IMR-90 (cell line): ENCODE data around the gene CMIP. TPM values are rescaled to one million over a fixed set of nuclear protein-coding genes. Genes with fewer than 3 reads are reported as not detected.

Source experiments
- ATAC-seq: fragments of 200-7000 bp; cut with Tn5 transposase; 2 replicates; pipeline ENCODE4 v1.9.1; 2020; ENCODE audit warnings: low read depth, mild to moderate bottlenecking, moderate library complexity
- BruUV-seq: library from RNA; stranded (reverse); fragments of 400-500 nt; replicated peaks from 2 replicates; lab custom pipeline; 2021; lab: Mats Ljungman, UMichigan
- CTCF ChIA-PET: fragments of 300-600 bp; formaldehyde crosslinking; extraction: SDS; loops from one replicate; lab custom pipeline; 2021; ENCODE audit warnings: antibody characterized with exemption; lab: Yijun Ruan, JAX
- POLR2A ChIA-PET: fragments of 300-600 bp; sonication (Branson Sonifier 250); formaldehyde crosslinking; loops from one replicate; lab custom pipeline; 2022; ENCODE audit warnings: antibody characterized with exemption; ENCODE audit not compliant: unreplicated experiment; lab: Charles Lee
- DNase-seq: peaks from one replicate; pipeline ENCODE4 v3.0.0; 2013
- H2AFZ ChIP-seq: replicated peaks from 2 replicates; pipeline ENCODE3; 2013; ENCODE audit warnings: low read length, mild to moderate bottlenecking; ENCODE audit not compliant: poor library complexity
- H2AK5ac ChIP-seq: 2 replicates; pipeline ENCODE4 v1.6.1; 2013; ENCODE audit warnings: low read depth, low read length, inconsistent platforms
- H2AK9ac ChIP-seq: replicated peaks from 2 replicates; pipeline ENCODE3; 2013; ENCODE audit warnings: mild to moderate bottlenecking, low read depth, low read length, moderate library complexity; ENCODE audit not compliant: poor library complexity
- H2BK120ac ChIP-seq: 2 replicates; pipeline ENCODE4 v1.6.1; 2013; ENCODE audit warnings: low read depth, low read length, inconsistent platforms
- H2BK15ac ChIP-seq: 3 replicates; pipeline ENCODE4 v1.6.1; 2013; ENCODE audit warnings: low read depth, low read length, inconsistent platforms
- H2BK20ac ChIP-seq: 2 replicates; pipeline ENCODE4 v1.6.1; 2013; ENCODE audit warnings: low read depth, mild to moderate bottlenecking, inconsistent platforms, low read length, moderate library complexity
- H2BK5ac ChIP-seq: 2 replicates; pipeline ENCODE4 v1.6.1; 2013; ENCODE audit warnings: mild to moderate bottlenecking, low read depth, low read length, inconsistent platforms; ENCODE audit not compliant: poor library complexity, severe bottlenecking
- H3K14ac ChIP-seq: replicated peaks from 2 replicates; pipeline ENCODE4 v1.6.1; 2013; ENCODE audit warnings: low read depth, low read length, inconsistent platforms
- H3K18ac ChIP-seq: 2 replicates; pipeline ENCODE4 v1.6.1; 2013; ENCODE audit warnings: low read depth, low read length, control low read depth
- H3K23ac ChIP-seq: 2 replicates; pipeline ENCODE4 v1.6.1; 2013; ENCODE audit warnings: low read depth, low read length, inconsistent platforms
- H3K27ac ChIP-seq: 2 replicates; pipeline ENCODE4 v1.5.1; 2013; ENCODE audit warnings: mild to moderate bottlenecking, control low read depth, low read length; ENCODE audit not compliant: insufficient read depth
- H3K27me3 ChIP-seq: 2 replicates; pipeline ENCODE4 v1.6.1; 2013; ENCODE audit warnings: low read length; ENCODE audit not compliant: control insufficient read depth, insufficient read depth
- H3K36me3 ChIP-seq: 2 replicates; pipeline ENCODE4 v1.6.1; 2013; ENCODE audit warnings: low read length, mixed read lengths; ENCODE audit not compliant: control insufficient read depth, insufficient read depth
- H3K4ac ChIP-seq: 2 replicates; pipeline ENCODE4 v1.6.1; 2013; ENCODE audit warnings: low read depth, low read length, inconsistent platforms
- H3K4me1 ChIP-seq: 2 replicates; pipeline ENCODE4 v1.6.1; 2013; ENCODE audit warnings: low read length, mixed read lengths; ENCODE audit not compliant: control insufficient read depth, insufficient read depth
- H3K4me2 ChIP-seq: 2 replicates; pipeline ENCODE4 v1.6.1; 2013; ENCODE audit warnings: low read depth, mild to moderate bottlenecking, control low read depth, low read length, moderate library complexity
- H3K4me3 ChIP-seq: 2 replicates; pipeline ENCODE4 v1.5.1; 2013; ENCODE audit warnings: low read depth, mild to moderate bottlenecking, control low read depth, low read length, moderate library complexity; ENCODE audit not compliant: insufficient read depth
- H3K56ac ChIP-seq: 2 replicates; pipeline ENCODE4 v1.6.1; 2013; ENCODE audit warnings: low read length, inconsistent platforms; ENCODE audit not compliant: insufficient read depth; ENCODE audit errors: extremely low read depth
- H3K79me1 ChIP-seq, 2 experiments: 2 replicates each; pipeline ENCODE4 v1.6.1; 2013; ENCODE audit warnings: low read length in 2 of 2, inconsistent platforms in 1 of 2, low read depth in 1 of 2
- H3K9ac ChIP-seq: 2 replicates; pipeline ENCODE4 v1.6.1; 2013; ENCODE audit warnings: low read depth, low read length, control low read depth
- H3K9me1 ChIP-seq: 2 replicates; pipeline ENCODE4 v1.6.1; 2013; ENCODE audit warnings: low read length, inconsistent platforms; ENCODE audit not compliant: insufficient read depth
- H3K9me3 ChIP-seq: 2 replicates; pipeline ENCODE4 v1.6.1; 2013; ENCODE audit warnings: low read length; ENCODE audit not compliant: control insufficient read depth, insufficient read depth
- H4K20me1 ChIP-seq: 2 replicates; pipeline ENCODE4 v1.6.1; 2013; ENCODE audit warnings: low read length, inconsistent platforms; ENCODE audit not compliant: insufficient read depth
- H4K5ac ChIP-seq: 2 replicates; pipeline ENCODE4 v1.6.1; 2013; ENCODE audit warnings: mild to moderate bottlenecking, low read depth, low read length, control low read depth
- H4K8ac ChIP-seq, 2 experiments: 2 replicates each; pipeline ENCODE4 v1.6.1; 2013; ENCODE audit warnings: low read depth in 2 of 2, low read length in 2 of 2, control low read depth in 1 of 2, inconsistent platforms in 1 of 2
- H4K91ac ChIP-seq: 2 replicates; pipeline ENCODE4 v1.6.1; 2013; ENCODE audit warnings: low read depth, low read length, inconsistent platforms; ENCODE audit not compliant: insufficient read depth
- BHLHE40 ChIP-seq: fragments of 150-350 bp; IDR thresholded peaks from 2 replicates; pipeline ENCODE4 v1.6.1; 2016; ENCODE audit warnings: mild to moderate bottlenecking, low read depth, low read length
- CEBPB ChIP-seq: IDR thresholded peaks from 2 replicates; pipeline ENCODE4 v1.6.1; 2012; ENCODE audit warnings: low read depth, low read length, improper control_type of control experiment
- NFE2L2 ChIP-seq: fragments of 150-350 bp; IDR thresholded peaks from 2 replicates; pipeline ENCODE4 v1.6.1; 2016; ENCODE audit warnings: low read depth, mild to moderate bottlenecking, low read length
- RCOR1 ChIP-seq: IDR thresholded peaks from 2 replicates; pipeline ENCODE4 v1.6.1; 2012; ENCODE audit warnings: mild to moderate bottlenecking, low read length, improper control_type of control experiment; ENCODE audit not compliant: insufficient replicate concordance
- RFX5 ChIP-seq: IDR thresholded peaks from 2 replicates; pipeline ENCODE4 v1.8.0; 2012; ENCODE audit warnings: low read depth, mild to moderate bottlenecking, low read length, moderate library complexity
- WGBS, 2 experiments: methylation state at CpG; one replicate each; pipeline versions ENCODE4 v1.1.5 to v1.1.7; 2013; ENCODE audit warnings: missing lambda C conversion rate in 2 of 2; ENCODE audit not compliant: insufficient read length in 1 of 2; ENCODE audit errors: extremely low coverage in 2 of 2; 5-methylcytosine and 5-hydroxymethylcytosine counted together
- dilution Hi-C: fragments of 300-500 bp; cut with HindIII; formaldehyde crosslinking; loops from one replicate; pipeline ENCODE4 v1.14.3; 2018; ENCODE audit warnings: low sequenced_read_pairs; ENCODE audit not compliant: unreplicated experiment
- in situ Hi-C: fragments of 300-500 bp; cut with MboI; formaldehyde crosslinking; loops from 3 replicates; pipeline ENCODE4 v1.14.3; 2019; ENCODE audit warnings: low sequenced_read_pairs, inconsistent platforms, mixed read lengths
- intact Hi-C: fragments of 100-400 bp; cut with micrococcal nuclease; formaldehyde crosslinking; loops from 2 replicates; pipeline ENCODE4 v1.10.0; 2022
- polyA plus RNA-seq, 3 experiments: library from polyadenylated mRNA; depleted of rRNA; stranded (reverse); fragments of >200 nt; gene quantifications; 2 replicates each; pipeline ENCODE4 v1.2.3, GENCODE V29; 2012; ENCODE audit warnings: low replicate concordance in 1 of 3
- total RNA-seq: library from RNA; depleted of rRNA; stranded (reverse); fragments of >200 nt; gene quantifications from 2 replicates; pipeline ENCODE4 v1.2.3, GENCODE V29; 2012
- TF ChIP-seq, protein P1 (sequence below): conservative IDR thresholded peaks from 2 replicates; pipeline ENCODE4 v1.5.1; 2012; ENCODE audit warnings: mild to moderate bottlenecking, low read depth, low read length, improper control_type of control experiment

Gene CMIP
- total and polyA plus RNA-seq, 2 of the 4 experiments (the other 2 are of a cell fraction): 3.2 to 11.6 TPM

DNA sequence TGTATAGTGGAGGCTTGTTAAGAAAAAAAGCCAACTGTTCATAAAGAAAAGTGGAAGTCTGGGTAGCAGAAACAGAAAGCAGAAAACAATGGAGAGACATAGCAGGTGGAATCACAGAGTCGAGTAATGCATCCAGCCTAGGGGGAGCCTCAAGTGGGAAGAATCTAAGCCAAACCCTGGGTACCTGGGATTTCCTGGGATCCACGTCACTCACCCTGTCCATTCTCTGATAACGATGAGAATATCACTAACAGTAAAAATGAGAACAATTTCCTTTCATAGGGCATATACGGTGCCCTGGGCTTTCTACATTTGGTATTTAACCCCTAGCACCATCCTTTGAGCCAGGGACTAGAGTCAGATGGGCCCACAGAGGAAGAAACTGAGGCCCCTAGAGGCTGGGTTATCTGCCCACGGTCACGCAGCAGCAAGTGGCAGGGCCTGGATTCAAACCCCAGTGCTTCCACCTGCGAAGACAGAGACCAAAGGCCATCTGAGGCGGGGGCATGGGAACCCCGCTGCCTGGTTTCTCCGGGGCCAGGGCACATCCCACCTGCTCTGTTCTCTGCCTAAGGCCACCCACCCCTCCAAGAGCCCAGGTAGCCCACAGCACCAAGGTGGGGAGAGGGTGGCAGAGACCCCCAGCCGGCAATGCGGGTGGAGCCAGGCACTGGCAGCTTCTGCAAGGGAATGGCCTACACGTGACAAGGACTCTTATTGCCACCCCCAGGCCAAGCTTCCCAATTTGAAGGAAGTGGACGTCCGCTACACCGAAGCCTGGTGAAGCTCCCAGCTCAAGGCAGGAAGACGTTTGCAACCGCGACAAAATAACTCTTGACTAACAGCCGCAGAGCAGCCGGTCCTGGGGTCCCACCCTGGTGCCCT lies 264.6 kb downstream of the CMIP start:
- Histone ChIP-seq H3K56ac (no peak overlapping the region), H2BK120ac (no peak overlapping the region), H4K5ac (no peak overlapping the region), H3K9me3 (no peaks in the 10 kb centered on the region), H2AK5ac (no peak overlapping the region), H3K4ac (no peak overlapping the region), H2BK15ac (no peak overlapping the region), H2AK9ac (no peak overlapping the region), H4K20me1 (peaks cover 57% of the 10 kb centered on the region), H3K9me1 (peaks cover 5% of the 10 kb centered on the region), H3K9ac (no peak overlapping the region), H3K14ac (no peak overlapping the region), H3K4me2 (no peak overlapping the region), H3K4me1 (peaks cover 10% of the 10 kb centered on the region), H3K36me3 (peaks cover 41% of the 10 kb centered on the region), H3K27me3 (peaks cover 10% of the 10 kb centered on the region), H4K8ac (no peak overlapping the region), H3K79me1 (no peaks in the 10 kb centered on the region), H2AFZ (no peak overlapping the region), H4K91ac (no peak overlapping the region), H3K4me3 (no peak overlapping the region), H3K27ac (no peak overlapping the region), H3K23ac (no peak overlapping the region), H2BK5ac (no peak overlapping the region), H2BK20ac (no peak overlapping the region), H3K18ac (no peak overlapping the region)
- ChIA-PET CTCF (no interaction called here), POLR2A (no interaction called here)
- WGBS, 2 experiments: 89% methylated on average over 5 of the region's 21 CpGs; no CpG with 5 or more reads in 1 of the 2 experiments
- no peak for TF ChIP-seq RCOR1
- no peak for TF ChIP-seq RFX5
- TF ChIP-seq, protein P1, sequence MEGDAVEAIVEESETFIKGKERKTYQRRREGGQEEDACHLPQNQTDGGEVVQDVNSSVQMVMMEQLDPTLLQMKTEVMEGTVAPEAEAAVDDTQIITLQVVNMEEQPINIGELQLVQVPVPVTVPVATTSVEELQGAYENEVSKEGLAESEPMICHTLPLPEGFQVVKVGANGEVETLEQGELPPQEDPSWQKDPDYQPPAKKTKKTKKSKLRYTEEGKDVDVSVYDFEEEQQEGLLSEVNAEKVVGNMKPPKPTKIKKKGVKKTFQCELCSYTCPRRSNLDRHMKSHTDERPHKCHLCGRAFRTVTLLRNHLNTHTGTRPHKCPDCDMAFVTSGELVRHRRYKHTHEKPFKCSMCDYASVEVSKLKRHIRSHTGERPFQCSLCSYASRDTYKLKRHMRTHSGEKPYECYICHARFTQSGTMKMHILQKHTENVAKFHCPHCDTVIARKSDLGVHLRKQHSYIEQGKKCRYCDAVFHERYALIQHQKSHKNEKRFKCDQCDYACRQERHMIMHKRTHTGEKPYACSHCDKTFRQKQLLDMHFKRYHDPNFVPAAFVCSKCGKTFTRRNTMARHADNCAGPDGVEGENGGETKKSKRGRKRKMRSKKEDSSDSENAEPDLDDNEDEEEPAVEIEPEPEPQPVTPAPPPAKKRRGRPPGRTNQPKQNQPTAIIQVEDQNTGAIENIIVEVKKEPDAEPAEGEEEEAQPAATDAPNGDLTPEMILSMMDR: no peak
- TF ChIP-seq CEBPB: no peak
- no peak for TF ChIP-seq NFE2L2
- no peak for TF ChIP-seq BHLHE40
- ATAC-seq (no peak), DNase-seq (no peak)
- in situ Hi-C loops: no loop called here
- dilution Hi-C loops: no loop called here
- BruUV-seq: no TSS peak
- intact Hi-C loops: no loop called here
